SK-N-SH treated with all-trans-retinoic acid at 6 μM for 48 hours (cell line): ENCODE data around the gene TAC4.

ENCODE experiments used
- ARNTL ChIP-seq: fragments of 450-650 bp; formaldehyde crosslinking; IDR thresholded peaks from 2 replicates; pipeline ENCODE4 v1.5.0; 2020; ENCODE audit warnings: low read depth, mild to moderate bottlenecking, moderate library complexity, borderline replicate concordance
- ESRRG ChIP-seq: fragments of 250-450 bp; sonication (Bioruptor Pico); IDR thresholded peaks from 2 replicates; pipeline ENCODE4 v1.6.1; 2021; ENCODE audit warnings: mild to moderate bottlenecking
- PPARA ChIP-seq: fragments of 250-450 bp; sonication (Bioruptor Pico); IDR thresholded peaks from 2 replicates; pipeline ENCODE4 v1.5.0; 2020; ENCODE audit warnings: mild to moderate bottlenecking, borderline replicate concordance
- TF ChIP-seq, protein P1 (sequence below): fragments of 250-450 bp; sonication (Bioruptor Pico); IDR thresholded peaks from 2 replicates; pipeline ENCODE4 v1.8.0; 2020; ENCODE audit warnings: mild to moderate bottlenecking, moderate library complexity, borderline replicate concordance
- TF ChIP-seq, protein P2 (sequence below): fragments of 250-450 bp; sonication (Bioruptor Pico); IDR thresholded peaks from 2 replicates; pipeline ENCODE4 v1.5.1; 2020; ENCODE audit warnings: low read depth, mild to moderate bottlenecking, moderate library complexity

- TF ChIP-seq, protein P1, sequence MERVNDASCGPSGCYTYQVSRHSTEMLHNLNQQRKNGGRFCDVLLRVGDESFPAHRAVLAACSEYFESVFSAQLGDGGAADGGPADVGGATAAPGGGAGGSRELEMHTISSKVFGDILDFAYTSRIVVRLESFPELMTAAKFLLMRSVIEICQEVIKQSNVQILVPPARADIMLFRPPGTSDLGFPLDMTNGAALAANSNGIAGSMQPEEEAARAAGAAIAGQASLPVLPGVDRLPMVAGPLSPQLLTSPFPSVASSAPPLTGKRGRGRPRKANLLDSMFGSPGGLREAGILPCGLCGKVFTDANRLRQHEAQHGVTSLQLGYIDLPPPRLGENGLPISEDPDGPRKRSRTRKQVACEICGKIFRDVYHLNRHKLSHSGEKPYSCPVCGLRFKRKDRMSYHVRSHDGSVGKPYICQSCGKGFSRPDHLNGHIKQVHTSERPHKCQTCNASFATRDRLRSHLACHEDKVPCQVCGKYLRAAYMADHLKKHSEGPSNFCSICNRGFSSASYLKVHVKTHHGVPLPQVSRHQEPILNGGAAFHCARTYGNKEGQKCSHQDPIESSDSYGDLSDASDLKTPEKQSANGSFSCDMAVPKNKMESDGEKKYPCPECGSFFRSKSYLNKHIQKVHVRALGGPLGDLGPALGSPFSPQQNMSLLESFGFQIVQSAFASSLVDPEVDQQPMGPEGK (CRISPR knock-in tag), result no peak
- TF ChIP-seq ESRRG (no peak), ARNTL (CRISPR knock-in tag) (no peak), PPARA (CRISPR knock-in tag) (no peak)
- TF ChIP-seq, protein P2, sequence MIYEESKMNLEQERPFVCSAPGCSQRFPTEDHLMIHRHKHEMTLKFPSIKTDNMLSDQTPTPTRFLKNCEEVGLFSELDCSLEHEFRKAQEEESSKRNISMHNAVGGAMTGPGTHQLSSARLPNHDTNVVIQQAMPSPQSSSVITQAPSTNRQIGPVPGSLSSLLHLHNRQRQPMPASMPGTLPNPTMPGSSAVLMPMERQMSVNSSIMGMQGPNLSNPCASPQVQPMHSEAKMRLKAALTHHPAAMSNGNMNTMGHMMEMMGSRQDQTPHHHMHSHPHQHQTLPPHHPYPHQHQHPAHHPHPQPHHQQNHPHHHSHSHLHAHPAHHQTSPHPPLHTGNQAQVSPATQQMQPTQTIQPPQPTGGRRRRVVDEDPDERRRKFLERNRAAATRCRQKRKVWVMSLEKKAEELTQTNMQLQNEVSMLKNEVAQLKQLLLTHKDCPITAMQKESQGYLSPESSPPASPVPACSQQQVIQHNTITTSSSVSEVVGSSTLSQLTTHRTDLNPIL (CRISPR knock-in tag), result no peak
These were observed 26.4 kb downstream of the TAC4 start for GRCh38 chr17:49821466-49821865.
